K562 (cell line): ENCODE data around the gene ROR2. TPM values are rescaled to one million over a fixed set of nuclear protein-coding genes. Genes with fewer than 3 reads are reported as not detected.
A peak's percentile ranks its signal among the peaks of the same experiment; 100 is the strongest.

ENCODE experiments used
- ATAC-seq: fragments of 200-7000 bp; cut with Tn5 transposase; 3 replicates; pipeline ENCODE4 v1.9.1; 2020; ENCODE audit warnings: moderate library complexity
- BruUV-seq: library from RNA; stranded (reverse); fragments of 400-500 nt; replicated peaks from 2 replicates; lab custom pipeline; 2021; lab: Mats Ljungman, UMichigan
- CTCF ChIA-PET: fragments of 300-600 bp; formaldehyde crosslinking; extraction: SDS; loops from one replicate; lab custom pipeline; 2021; ENCODE audit warnings: low intra/inter-chr PET ratio; lab: Yijun Ruan, JAX
- POLR2A ChIA-PET: fragments of 300-600, 350-650 bp; sonication (Branson Sonifier 250); formaldehyde crosslinking; extraction: SDS; loops from one replicate; lab custom pipeline; 2021; ENCODE audit warnings: antibody characterized with exemption, inconsistent platforms; lab: Yijun Ruan, JAX
- DNase-seq, 4 experiments: peaks; one replicate each; pipeline versions ENCODE4 v3.0.0 to v3.0.0-alpha.2; 2011 to 2018; ENCODE audit warnings: low spot score in 3 of 4, mixed read lengths in 3 of 4; ENCODE audit errors: extremely low read depth in 1 of 4
- FAIRE-seq: peaks from 2 replicates; lab custom pipeline; 2011; peaks lifted over from hg19 to GRCh38; lab: Jason Lieb, UNC
- H2AFZ ChIP-seq: 2 replicates; pipeline ENCODE4 v1.6.0; 2011; ENCODE audit warnings: low read depth, low read length, control low read depth, inconsistent platforms
- H3K27ac ChIP-seq: fragments of 200-600 bp; 3 replicates; pipeline ENCODE4 v1.8.0; 2011; ENCODE audit warnings: low read depth, mild to moderate bottlenecking, control low read depth, inconsistent platforms, low read length, moderate library complexity, mixed read lengths; ENCODE audit errors: extremely low read depth
- H3K27me3 ChIP-seq, 2 experiments: fragments of 300-600 bp in 1 of 2; 2 replicates in 1 of 2; 3 replicates in 1 of 2; pipeline versions ENCODE4 v1.6.0 to v1.8.0; 2011; ENCODE audit warnings: inconsistent platforms in 2 of 2, low read length in 2 of 2, mild to moderate bottlenecking in 1 of 2, mixed read lengths in 1 of 2, moderate library complexity in 1 of 2; ENCODE audit not compliant: control insufficient read depth in 2 of 2, insufficient read depth in 2 of 2
- H3K36me3 ChIP-seq: fragments of 300-600 bp; 3 replicates; pipeline ENCODE4 v1.8.0; 2011; ENCODE audit warnings: mild to moderate bottlenecking, low read length, inconsistent platforms; ENCODE audit not compliant: control insufficient read depth, insufficient read depth
- H3K4me1 ChIP-seq, 2 experiments: fragments of 200-600 bp in 1 of 2; replicated peaks in 1 of 2; 2 replicates in 1 of 2; 3 replicates in 1 of 2; pipeline versions ENCODE4 v1.5.1 to v1.8.0; 2011; ENCODE audit warnings: inconsistent platforms in 2 of 2, low read length in 2 of 2, mild to moderate bottlenecking in 1 of 2, mixed read lengths in 1 of 2, moderate library complexity in 1 of 2; ENCODE audit not compliant: control insufficient read depth in 2 of 2, insufficient read depth in 2 of 2
- H3K4me2 ChIP-seq: 2 replicates; pipeline ENCODE4 v1.6.1; 2011; ENCODE audit warnings: low read length, control low read depth, inconsistent platforms, mixed read lengths; ENCODE audit not compliant: insufficient read depth
- H3K4me3 ChIP-seq: fragments of 200-600 bp; sonication (generic), shearing (Covaris generic); 2 replicates; pipeline ENCODE4 v1.5.1; 2016; ENCODE audit warnings: control low read depth, inconsistent platforms
- H3K79me2 ChIP-seq: fragments of 200-600 bp; 3 replicates; pipeline ENCODE4 v1.8.0; 2011; ENCODE audit warnings: low read length, inconsistent platforms; ENCODE audit not compliant: control insufficient read depth, insufficient read depth
- H3K9ac ChIP-seq, 2 experiments: 2 replicates each; pipeline versions ENCODE4 v1.6.0 to v1.6.1; 2011; ENCODE audit warnings: low read depth in 2 of 2, low read length in 2 of 2, control low read depth in 1 of 2, inconsistent platforms in 1 of 2, mild to moderate bottlenecking in 1 of 2, mixed read lengths in 1 of 2; ENCODE audit not compliant: insufficient read depth in 1 of 2
- H3K9me1 ChIP-seq: one replicate; pipeline ENCODE4 v1.6.0; 2011; ENCODE audit warnings: inconsistent platforms, mild to moderate bottlenecking, low read length, moderate library complexity; ENCODE audit not compliant: control insufficient read depth, insufficient read depth
- H3K9me3 ChIP-seq: replicated peaks from 2 replicates; pipeline ENCODE4 v1.5.1; 2011; ENCODE audit warnings: low read depth, low read length, inconsistent platforms; ENCODE audit not compliant: control insufficient read depth, insufficient read depth
- H4K20me1 ChIP-seq: replicated peaks from 2 replicates; pipeline ENCODE4 v1.6.1; 2011; ENCODE audit warnings: low read length, inconsistent platforms, mixed read lengths; ENCODE audit not compliant: control insufficient read depth, insufficient read depth
- DNMT1 ChIP-seq: fragments of 450-650 bp; IDR thresholded peaks from 2 replicates; pipeline ENCODE4 v1.6.1; 2016; ENCODE audit warnings: antibody characterized with exemption, mild to moderate bottlenecking
- GATA2 ChIP-seq: sonication (generic); formaldehyde crosslinking; IDR thresholded peaks from 2 replicates; pipeline ENCODE4 v1.4.0; 2020; ENCODE audit warnings: mild to moderate bottlenecking, missing genetic modification reagents
- HNRNPLL ChIP-seq: fragments of 200-400 bp; formaldehyde crosslinking; IDR thresholded peaks from 2 replicates; pipeline ENCODE4 v1.6.1; 2017; ENCODE audit warnings: low read length, low read depth, mild to moderate bottlenecking; ENCODE audit not compliant: poor library complexity, severe bottlenecking
- HNRNPUL1 ChIP-seq: fragments of 200-400 bp; formaldehyde crosslinking; IDR thresholded peaks from 2 replicates; pipeline ENCODE4 v1.6.1; 2017; ENCODE audit warnings: low read length
- MCM7 ChIP-seq, 2 experiments: fragments of 450-650 bp; IDR thresholded peaks; 2 replicates each; pipeline ENCODE4 v1.6.1; 2016 to 2018
- SRSF3 ChIP-seq: fragments of 200-400 bp; formaldehyde crosslinking; IDR thresholded peaks from 2 replicates; pipeline ENCODE4 v1.6.1; 2016; ENCODE audit warnings: mild to moderate bottlenecking, low read length, moderate library complexity; ENCODE audit not compliant: insufficient read depth
- STAT6 ChIP-seq: sonication (generic); formaldehyde crosslinking; IDR thresholded peaks from 2 replicates; pipeline ENCODE4 v1.8.1; 2023; ENCODE audit warnings: mild to moderate bottlenecking, missing genetic modification reagents
- THRA ChIP-seq: fragments of 450-650 bp; IDR thresholded peaks from 2 replicates; pipeline ENCODE4 v1.6.1; 2017; ENCODE audit warnings: mild to moderate bottlenecking, moderate library complexity
- YBX1 ChIP-seq: fragments of 450-650 bp; IDR thresholded peaks from 2 replicates; pipeline ENCODE4 v1.7.1; 2016; ENCODE audit warnings: mild to moderate bottlenecking
- ZNF165 ChIP-seq: fragments of 250-450 bp; sonication (Bioruptor Pico); IDR thresholded peaks from 2 replicates; pipeline ENCODE4 v1.4.0; 2020; ENCODE audit warnings: borderline replicate concordance
- ZNF253 ChIP-seq: fragments of 250-450 bp; sonication (Bioruptor Pico); conservative IDR thresholded peaks from 2 replicates; pipeline ENCODE4 v1.6.1; 2021; ENCODE audit warnings: mild to moderate bottlenecking
- ZNF583 ChIP-seq: fragments of 250-450 bp; sonication (Bioruptor Pico); IDR thresholded peaks from 2 replicates; pipeline ENCODE4 v1.4.0; 2020
- WGBS: fragments of 100-300 bp; shearing (Covaris generic); methylation state at CpG from one replicate; pipeline ENCODE4 v1.1.6; 2016; ENCODE audit warnings: low coverage, mixed read lengths; ENCODE audit not compliant: insufficient coverage; ENCODE audit errors: missing lambda C conversion rate; 5-methylcytosine and 5-hydroxymethylcytosine counted together
- in situ Hi-C: fragments of 300-500 bp; cut with MboI; formaldehyde crosslinking; loops from 4 replicates; pipeline ENCODE4 v1.15.0; 2018; ENCODE audit warnings: inconsistent platforms, mixed read lengths
- intact Hi-C: fragments of 100-400 bp; cut with micrococcal nuclease; formaldehyde crosslinking; loops from 2 replicates; pipeline ENCODE4 v1.14.2; 2022
- polyA plus RNA-seq, 8 experiments: library from polyadenylated mRNA; depleted of rRNA in 4 of 8; stranded (reverse) in 5 of 8; unstranded in 3 of 8; fragments of >200 nt; fragmentation: Nextera tagmentation in 2 of 8; fragmentation: Illumina TruSeq in 1 of 8; extraction: Ambion mirVana in 2 of 8; extraction: Trizol in 1 of 8; gene quantifications; 2 replicates each; pipeline versions ENCODE4 v1.2.1 to v1.2.3, GENCODE V29; 2011 to 2014; ENCODE audit warnings: inconsistent platforms in 1 of 8, missing spikeins in 1 of 8
- total RNA-seq, 7 experiments: library from RNA; depleted of rRNA in 6 of 7; stranded (reverse); fragments of >200 nt in 6 of 7; fragmentation: Illumina TruSeq in 2 of 7; extraction: Trizol in 2 of 7; gene quantifications; 2 replicates each; pipeline versions ENCODE4 v1.2.1 to v1.2.3, GENCODE V29; 2011 to 2021; ENCODE audit warnings: low replicate concordance in 1 of 7

Gene ROR2
- total and polyA plus RNA-seq, 9 of the 15 experiments (the other 6 are each of a cell fraction or from before 2014, with no cell fraction given) = 5.6 to 33.8 (median 15.3) TPM

- CTCF ChIA-PET = no interaction called here
- Histone ChIP-seq H3K27ac (no peak overlapping the region), H3K4me3 (no peak overlapping the region), H3K9me1 (no peaks in the 10 kb centered on the region), H3K4me1 (peaks cover 27 to 30% of the 10 kb centered on the region in 2 experiments), H3K27me3 (no peaks in the 10 kb centered on the region), H3K36me3 (peaks cover 12% of the 10 kb centered on the region; the same call in 2 of the 3 replicates)
- WGBS = 82% methylated on average over 4 of the region's 5 CpGs
- no peak for DNase-seq
- in situ Hi-C loops = no loop called here
- TF ChIP-seq DNMT1 = no peak
- TF ChIP-seq SRSF3 = no peak
- no peak for TF ChIP-seq HNRNPLL
- TF ChIP-seq, all 486 proteins: peak for 0
- POLR2A ChIA-PET = interaction anchor here (0.6 to 1.3 kb wide), 2 partner anchors 11 to 194 kb away, joined by 3 read pairs; no protein-coding TSS in a partner anchor
- peaks cover 50% of the 10 kb centered on the region for H3K79me2 ChIP-seq
- peaks cover 5% of the 10 kb centered on the region; the same call in 1 of the 2 replicates for H4K20me1 ChIP-seq
- no peak overlapping the region for H3K4me2 ChIP-seq
- intact Hi-C loops = no loop called here
- BruUV-seq = no TSS peak
- no peak for FAIRE-seq
- no peak overlapping the region for H2AFZ ChIP-seq
- no peaks in the 10 kb centered on the region; the same call in 1 of the 2 replicates for H3K9me3 ChIP-seq
- no peak overlapping the region for H3K9ac ChIP-seq
- ATAC-seq = no peak
Observed at GRCh38 chr9:91782708-91783214, 167.3 kb downstream of the ROR2 start.

- intact Hi-C loops (no loop called here), in situ Hi-C loops (no loop called here)
- Histone ChIP-seq H2AFZ (no peak overlapping the region), H3K9ac (0 out of 4 replicates have a peak overlapping the region, but pooled peaks of 1 of the 2 experiments have one; percentile 22), H3K4me2 (no peak overlapping the region), H3K36me3 (peaks cover 12% of the 10 kb centered on the region; the same call in 2 of the 3 replicates), H3K27me3 (no peaks in the 10 kb centered on the region), H4K20me1 (peaks cover 5% of the 10 kb centered on the region; the same call in 1 of the 2 replicates), H3K4me3 (no peak overlapping the region), H3K4me1 (peaks cover 27 to 28% of the 10 kb centered on the region in 2 experiments), H3K27ac (no peak overlapping the region), H3K9me3 (no peaks in the 10 kb centered on the region), H3K9me1 (no peaks in the 10 kb centered on the region), H3K79me2 (peaks cover 50% of the 10 kb centered on the region)
- no TSS peak for BruUV-seq
- 97% methylated on average over 3 of the region's 3 CpGs for WGBS
- DNase-seq (no peak), FAIRE-seq (no peak), ATAC-seq (no peak)
- ChIA-PET POLR2A (interaction anchor here (0.8 kb wide), 2 partner anchors 164 to 173 kb away, joined by 3 read pairs; no protein-coding TSS in a partner anchor), CTCF (no interaction called here)
- TF ChIP-seq MCM7 (IDR thresholded peaks at IDR 0.05) (no peak), ZNF583 (CRISPR knock-in tag) (no peak), YBX1 (no peak), STAT6 (CRISPR knock-in tag) (no peak), ZNF253 (CRISPR knock-in tag) (no peak), ZNF165 (CRISPR knock-in tag) (no peak), GATA2 (CRISPR knock-in tag) (no peak), HNRNPUL1 (no peak), THRA (no peak)
Observed at GRCh38 chr9:91781906-91782305, 168.1 kb downstream of the ROR2 start.
